ENCODE results near the gene ITPR3. TPM values are rescaled to one million over a fixed set of nuclear protein-coding genes. Genes with fewer than 3 reads are reported as not detected.
"Not testable (repeated sequence)": the region's sequence is repeated elsewhere in the genome, so short reads cannot be mapped to it uniquely, and the experiment has no call there.

Gene ITPR3
- polyA plus RNA-seq, 1 donor from 2014 or later = 6.7 TPM

GRCh38 chr6:33616913-33617312 lies 4.2 kb upstream of the ITPR3 start:
- Mint-ChIP-seq H3K27me3 (no peaks in the 10 kb centered on the region), H3K36me3 (no peaks in the 10 kb centered on the region), H3K4me3 (peak overlapping the region in 1 of 4 donors; percentile 74), H3K4me1 (peaks cover 6 to 16% (median 10%) of the 10 kb centered on the region in 3 donors), H3K9me3 (no peaks in the 10 kb centered on the region), H3K27ac (no peak overlapping the region)

GRCh38 chr6:33619166-33619840 lies 1.8 kb upstream of the ITPR3 start:
- H3K4me3 Mint-ChIP-seq = peak overlapping the region; percentile 87 to 98 (median 94)
- H3K36me3 Mint-ChIP-seq = peaks cover 1% of the 10 kb centered on the region
- peaks cover 21 to 35% (median 30%) of the 10 kb centered on the region in 3 donors for H3K4me1 Mint-ChIP-seq
- no peaks in the 10 kb centered on the region for H3K9me3 Mint-ChIP-seq
- H3K27ac Mint-ChIP-seq = peak overlapping the region in 2 of 3 donors; percentile 67 to 99
- H3K27me3 Mint-ChIP-seq = no peaks in the 10 kb centered on the region

GRCh38 chr6:33620158-33620855 lies 815 bp upstream of the ITPR3 start:
- H3K4me3 Mint-ChIP-seq = peak overlapping the region; percentile 87 to 98 (median 94)
- H3K27me3 Mint-ChIP-seq = no peaks in the 10 kb centered on the region
- H3K27ac Mint-ChIP-seq = peak overlapping the region; percentile 67 to 99 (median 96)
- no peaks in the 10 kb centered on the region for H3K9me3 Mint-ChIP-seq
- peaks cover 28 to 41% (median 37%) of the 10 kb centered on the region in 3 donors for H3K4me1 Mint-ChIP-seq
- H3K36me3 Mint-ChIP-seq = peaks cover 1% of the 10 kb centered on the region

- H3K27ac Mint-ChIP-seq = peak overlapping the region; percentile 70 to 95 (median 86)
- no peaks in the 10 kb centered on the region for H3K9me3 Mint-ChIP-seq
- H3K4me1 Mint-ChIP-seq = peaks cover 28 to 42% (median 41%) of the 10 kb centered on the region in 3 donors
- peak overlapping the region; percentile 87 to 98 (median 94) for H3K4me3 Mint-ChIP-seq
- H3K36me3 Mint-ChIP-seq = peaks cover 1% of the 10 kb centered on the region
- no peaks in the 10 kb centered on the region for H3K27me3 Mint-ChIP-seq
Observed at GRCh38 chr6:33621711-33622388, 728 bp downstream of the ITPR3 start.

- Mint-ChIP-seq H3K27ac (peak overlapping the region; percentile 70 to 95 (median 86)), H3K4me1 (peaks cover 34 to 48% (median 46%) of the 10 kb centered on the region in 3 donors), H3K4me3 (peak overlapping the region; percentile 87 to 98 (median 94)), H3K27me3 (no peaks in the 10 kb centered on the region), H3K36me3 (peaks cover 1% of the 10 kb centered on the region), H3K9me3 (no peaks in the 10 kb centered on the region)
Observed at GRCh38 chr6:33622456-33623431, 1.6 kb downstream of the ITPR3 start.

- Mint-ChIP-seq H3K4me3 (peak overlapping the region in 3 of 4 donors; percentile 84 to 91 (median 87)), H3K27me3 (no peaks in the 10 kb centered on the region), H3K27ac (peak overlapping the region in 2 of 3 donors; percentile 70 to 80), H3K36me3 (peaks cover 1% of the 10 kb centered on the region), H3K9me3 (no peaks in the 10 kb centered on the region), H3K4me1 (peaks cover 44 to 59% (median 55%) of the 10 kb centered on the region in 3 donors)
Observed at GRCh38 chr6:33623895-33624381, 2.8 kb downstream of the ITPR3 start.

- H3K9me3 Mint-ChIP-seq = no peaks in the 10 kb centered on the region
- H3K27me3 Mint-ChIP-seq = no peaks in the 10 kb centered on the region
- peak overlapping the region in 2 of 3 donors; percentile 70 to 71 for H3K27ac Mint-ChIP-seq
- peak overlapping the region in 1 of 4 donors; percentile 87 for H3K4me3 Mint-ChIP-seq
- peaks cover 1% of the 10 kb centered on the region for H3K36me3 Mint-ChIP-seq
- peaks cover 42 to 60% (median 50%) of the 10 kb centered on the region in 3 donors for H3K4me1 Mint-ChIP-seq
Observed at GRCh38 chr6:33624856-33625255, 3.7 kb downstream of the ITPR3 start.

- Mint-ChIP-seq H3K4me3 (peak overlapping the region in 3 of 4 donors; percentile 18 to 56 (median 41)), H3K4me1 (peaks cover 50 to 60% (median 55%) of the 10 kb centered on the region in 3 donors), H3K27ac (peak overlapping the region in 2 of 3 donors; percentile 12 to 71), H3K36me3 (peaks cover 6% of the 10 kb centered on the region), H3K27me3 (no peaks in the 10 kb centered on the region), H3K9me3 (no peaks in the 10 kb centered on the region)
Observed at GRCh38 chr6:33627876-33628275, 6.8 kb downstream of the ITPR3 start.

GRCh38 chr6:33628401-33628964 lies 7.4 kb downstream of the ITPR3 start:
- Mint-ChIP-seq H3K27ac (peak overlapping the region in 2 of 3 donors; percentile 12 to 62), H3K4me1 (peaks cover 46 to 57% (median 53%) of the 10 kb centered on the region in 3 donors), H3K36me3 (peaks cover 6% of the 10 kb centered on the region), H3K4me3 (peak overlapping the region in 3 of 4 donors; percentile 40 to 62 (median 56)), H3K9me3 (no peaks in the 10 kb centered on the region), H3K27me3 (peaks cover 1% of the 10 kb centered on the region)

GRCh38 chr6:33630014-33630413 lies 8.9 kb downstream of the ITPR3 start:
- Mint-ChIP-seq H3K9me3 (no peaks in the 10 kb centered on the region), H3K36me3 (peaks cover 7% of the 10 kb centered on the region), H3K27ac (peak overlapping the region in 1 of 3 donors; percentile 73), H3K4me1 (peaks cover 41 to 51% (median 42%) of the 10 kb centered on the region in 3 donors), H3K4me3 (peak overlapping the region in 1 of 4 donors; percentile 79), H3K27me3 (peaks cover 1% of the 10 kb centered on the region)

GRCh38 chr6:33631521-33631920 lies 10.4 kb downstream of the ITPR3 start:
- Mint-ChIP-seq H3K4me3 (peak overlapping the region in 2 of 4 donors; percentile 40 to 48), H3K4me1 (peaks cover 46 to 54% (median 48%) of the 10 kb centered on the region in 3 donors), H3K27ac (peak overlapping the region in 1 of 3 donors; percentile 87)
- H3K9me3 Mint-ChIP-seq, H3K36me3 Mint-ChIP-seq, H3K27me3 Mint-ChIP-seq: not testable (repeated sequence)

GRCh38 chr6:33631971-33632557 lies 10.9 kb downstream of the ITPR3 start:
- H3K9me3 Mint-ChIP-seq = no peaks in the 10 kb centered on the region
- H3K27ac Mint-ChIP-seq = peak overlapping the region in 1 of 3 donors; percentile 55

GRCh38 chr6:33632558-33633039 lies 11.5 kb downstream of the ITPR3 start:
- peaks cover 7% of the 10 kb centered on the region for H3K36me3 Mint-ChIP-seq
- peak overlapping the region; percentile 56 to 91 (median 74) for H3K4me3 Mint-ChIP-seq
- no peaks in the 10 kb centered on the region for H3K9me3 Mint-ChIP-seq
- H3K27ac Mint-ChIP-seq = peak overlapping the region; percentile 55 to 95 (median 65)
- H3K4me1 Mint-ChIP-seq = peaks cover 45 to 47% (median 46%) of the 10 kb centered on the region in 3 donors
- H3K27me3 Mint-ChIP-seq = peaks cover 1% of the 10 kb centered on the region

More at GRCh38 chr6:33631971-33632557, 10.9 kb downstream of the ITPR3 start:
- Mint-ChIP-seq H3K4me3 (peak overlapping the region in 1 of 4 donors; percentile 56), H3K4me1 (peaks cover 49 to 52% (median 50%) of the 10 kb centered on the region in 3 donors), H3K36me3 (peaks cover 7% of the 10 kb centered on the region), H3K27me3 (peaks cover 1% of the 10 kb centered on the region)
